NT2/D1 (cell line): ENCODE measurements around the gene FOXB1.

Experiments
- YY1 ChIP-seq: IDR thresholded peaks from 2 replicates; pipeline ENCODE4 v1.6.1; 2011; ENCODE audit not compliant: insufficient read length, insufficient read depth
- ZNF274 ChIP-seq: IDR thresholded peaks from 2 replicates; pipeline ENCODE4 v1.6.1; 2011; ENCODE audit warnings: mild to moderate bottlenecking, low read depth, low read length

- TF ChIP-seq ZNF274 (no peak), YY1 (no peak)
Measured at GRCh38 chr15:60049948-60050347, 45.8 kb downstream of the FOXB1 start.
